Measurements from ENCODE around the gene VPS8. TPM values are rescaled to one million over a fixed set of nuclear protein-coding genes. Genes with fewer than 3 reads are reported as not detected.

The VPS8 gene
- total and polyA plus RNA-seq, 4 donors: 4.2 to 34.9 (median 22.9) TPM

GRCh38 chr3:184814214-184814613, 2.2 kb downstream of the VPS8 start:
- TF ChIP-seq ATF3 (IDR thresholded peaks at IDR 0.05) (no peak), MAX (IDR thresholded peaks at IDR 0.05) (no peak)

GRCh38 chr3:184815046-184815930, 3.3 kb downstream of the VPS8 start:
- Histone ChIP-seq H3K27me3 (ENCODE audit: control insufficient read depth in 4 of 4, insufficient read depth in 4 of 4, low read length in 3 of 4) (no peaks in the 10 kb centered on the region), H3K9me3 (ENCODE audit: control insufficient read depth in 4 of 4, low read length in 3 of 4) (no peaks in the 10 kb centered on the region), H3K27ac (ENCODE audit: low read depth in 1 of 2, low read length in 2 of 2) (no peak overlapping the region), H3K9ac (ENCODE audit: low read depth in 1 of 2, low read length in 2 of 2) (no peak overlapping the region), H3K36me3 (ENCODE audit: control insufficient read depth in 4 of 4, insufficient read depth in 3 of 4, low read depth in 1 of 4, low read length in 3 of 4) (no peaks in the 10 kb centered on the region), H3K4me3 (ENCODE audit: low read depth in 1 of 3, low read length in 3 of 3) (no peak overlapping the region), H3K4me1 (ENCODE audit: control insufficient read depth in 4 of 4, insufficient read depth in 4 of 4, low read length in 3 of 4) (peaks cover 4 to 15% (median 9%) of the 10 kb centered on the region in 4 donors)
- 85% methylated on average over 7 of the region's 7 CpGs for WGBS
- no peak for DNase-seq (ENCODE audit: low spot score)
- TF ChIP-seq YY1 (IDR thresholded peaks at IDR 0.05) (no peak), FOXA1 (IDR thresholded peaks at IDR 0.05) (no peak), MAX (IDR thresholded peaks at IDR 0.05) (no peak), SP1 (IDR thresholded peaks at IDR 0.05) (no peak), EGR1 (IDR thresholded peaks at IDR 0.05; ENCODE audit: low read depth in 2 of 2) (no peak), TAF1 (conservative IDR thresholded peaks at IDR 0.05) (no peak), GABPA (IDR thresholded peaks at IDR 0.05 in 1 of 2, conservative IDR thresholded peaks at IDR 0.05 in 1 of 2) (no peak), FOXA2 (IDR thresholded peaks at IDR 0.05) (no peak), CTCF (IDR thresholded peaks at IDR 0.05; ENCODE audit: low read depth, low read length, missing input control) (no peak), HNF4G (IDR thresholded peaks at IDR 0.05) (no peak)

More at GRCh38 chr3:184814214-184814613, 2.2 kb downstream of the VPS8 start:
- Histone ChIP-seq H3K4me3 (ENCODE audit: low read depth in 1 of 3, low read length in 3 of 3) (no peak overlapping the region), H3K27me3 (ENCODE audit: control insufficient read depth in 4 of 4, insufficient read depth in 4 of 4, low read length in 3 of 4) (no peaks in the 10 kb centered on the region), H3K4me1 (ENCODE audit: control insufficient read depth in 4 of 4, insufficient read depth in 4 of 4, low read length in 3 of 4) (peaks cover 4 to 15% (median 9%) of the 10 kb centered on the region in 4 donors), H3K27ac (ENCODE audit: low read depth in 1 of 2, low read length in 2 of 2) (no peak overlapping the region), H3K36me3 (ENCODE audit: control insufficient read depth in 4 of 4, insufficient read depth in 3 of 4, low read depth in 1 of 4, low read length in 3 of 4) (no peaks in the 10 kb centered on the region), H3K9me3 (ENCODE audit: control insufficient read depth in 4 of 4, low read length in 3 of 4) (no peaks in the 10 kb centered on the region), H3K9ac (ENCODE audit: low read depth in 1 of 2, low read length in 2 of 2) (no peak overlapping the region)
- no peak for DNase-seq (ENCODE audit: low spot score)

- no peak overlapping the region for H3K4me3 ChIP-seq (ENCODE audit: low read depth in 1 of 3, low read length in 3 of 3)
- no peak overlapping the region for H3K9ac ChIP-seq (ENCODE audit: low read depth in 1 of 2, low read length in 2 of 2)
- 97% methylated on average over 5 of the region's 5 CpGs for WGBS
- H3K9me3 ChIP-seq (ENCODE audit: control insufficient read depth in 4 of 4, low read length in 3 of 4): no peaks in the 10 kb centered on the region
- H3K4me1 ChIP-seq (ENCODE audit: control insufficient read depth in 4 of 4, insufficient read depth in 4 of 4, low read length in 3 of 4): peaks cover 4 to 12% (median 9%) of the 10 kb centered on the region in 4 donors
- TF ChIP-seq NR2F2 (IDR thresholded peaks at IDR 0.05) (no peak), FOXA1 (IDR thresholded peaks at IDR 0.05) (no peak), HNF4A (conservative IDR thresholded peaks at IDR 0.05) (no peak), ZBTB33 (IDR thresholded peaks at IDR 0.05) (no peak)
- H3K27ac ChIP-seq (ENCODE audit: low read depth in 1 of 2, low read length in 2 of 2): no peak overlapping the region
- H3K27me3 ChIP-seq (ENCODE audit: control insufficient read depth in 4 of 4, insufficient read depth in 4 of 4, low read length in 3 of 4): no peaks in the 10 kb centered on the region
- H3K36me3 ChIP-seq (ENCODE audit: control insufficient read depth in 4 of 4, insufficient read depth in 3 of 4, low read depth in 1 of 4, low read length in 3 of 4): no peaks in the 10 kb centered on the region
- DNase-seq (ENCODE audit: low spot score): no peak
Measured at GRCh38 chr3:184816614-184817013, 4.6 kb downstream of the VPS8 start.

Measured in liver (tissue), 9 donors.